Measurements from ENCODE around the gene SHTN1.

SHTN1 gene

GRCh38 chr10:116985611-116986010, 19.4 kb downstream of the SHTN1 start:
- H3K4me3 ChIP-seq (ENCODE audit: low read depth, low read length), result no peak overlapping the region
- no peak for TF ChIP-seq CTCF (IDR thresholded peaks at IDR 0.05; ENCODE audit: low read depth, low read length)

- TF ChIP-seq CTCF (IDR thresholded peaks at IDR 0.05; ENCODE audit: low read depth, low read length), result no peak
- no peak overlapping the region for H3K4me3 ChIP-seq (ENCODE audit: low read depth, low read length)
Measured at GRCh38 chr10:116984202-116984990, 20.6 kb downstream of the SHTN1 start.

GRCh38 chr10:116980041-116980440, 24.9 kb downstream of the SHTN1 start:
- TF ChIP-seq CTCF (IDR thresholded peaks at IDR 0.05; ENCODE audit: low read depth, low read length), result no peak
- no peak overlapping the region for H3K4me3 ChIP-seq (ENCODE audit: low read depth, low read length)

GRCh38 chr10:116978901-116979300, 26.1 kb downstream of the SHTN1 start:
- no peak overlapping the region for H3K4me3 ChIP-seq (ENCODE audit: low read depth, low read length)
- TF ChIP-seq CTCF (IDR thresholded peaks at IDR 0.05; ENCODE audit: low read depth, low read length), result no peak

GRCh38 chr10:116974456-116975005, 30.5 kb downstream of the SHTN1 start:
- H3K4me3 ChIP-seq (ENCODE audit: low read depth, low read length), result no peak overlapping the region
- TF ChIP-seq CTCF (IDR thresholded peaks at IDR 0.05; ENCODE audit: low read depth, low read length), result no peak

GRCh38 chr10:116973946-116974455, 31.0 kb downstream of the SHTN1 start:
- H3K4me3 ChIP-seq (ENCODE audit: low read depth, low read length), result no peak overlapping the region
- no peak for TF ChIP-seq CTCF (IDR thresholded peaks at IDR 0.05; ENCODE audit: low read depth, low read length)

- no peak overlapping the region for H3K4me3 ChIP-seq (ENCODE audit: low read depth, low read length)
- TF ChIP-seq CTCF (IDR thresholded peaks at IDR 0.05; ENCODE audit: low read depth, low read length), result no peak
Measured at GRCh38 chr10:116973371-116973905, 31.5 kb downstream of the SHTN1 start.
